Stimulated activated CD4-positive, alpha-beta T cell treated with anti-CD3 and anti-CD28 coated beads, Interleukin-2, amount 100 ng/mL, for 4 hours (primary cell): ENCODE data around the gene NLGN1.

Experiments
- DNase-seq: peaks from one replicate; pipeline ENCODE4 v3.0.0-alpha.2; 2020; ENCODE audit warnings: low read depth

NLGN1 gene

DNA sequence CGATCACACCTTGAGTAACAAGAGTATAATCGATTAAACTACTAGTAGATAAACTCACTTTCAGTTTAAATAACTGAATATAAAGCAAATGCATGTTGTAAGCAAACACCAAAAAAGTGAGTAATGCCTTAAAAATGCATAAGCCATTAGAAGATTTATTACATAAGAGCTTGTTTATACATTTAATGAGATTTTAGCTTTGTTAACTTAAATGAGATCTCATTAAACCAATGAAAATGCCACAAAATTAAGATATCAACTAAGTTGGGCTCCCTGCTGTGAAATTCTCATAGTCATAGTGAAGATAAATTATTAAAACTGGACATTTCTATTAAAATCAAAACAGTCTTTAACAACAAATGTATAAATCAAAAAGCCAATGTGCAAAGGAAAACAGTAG lies 701.2 kb downstream of the NLGN1 start:
- DNase-seq = no peak

DNA sequence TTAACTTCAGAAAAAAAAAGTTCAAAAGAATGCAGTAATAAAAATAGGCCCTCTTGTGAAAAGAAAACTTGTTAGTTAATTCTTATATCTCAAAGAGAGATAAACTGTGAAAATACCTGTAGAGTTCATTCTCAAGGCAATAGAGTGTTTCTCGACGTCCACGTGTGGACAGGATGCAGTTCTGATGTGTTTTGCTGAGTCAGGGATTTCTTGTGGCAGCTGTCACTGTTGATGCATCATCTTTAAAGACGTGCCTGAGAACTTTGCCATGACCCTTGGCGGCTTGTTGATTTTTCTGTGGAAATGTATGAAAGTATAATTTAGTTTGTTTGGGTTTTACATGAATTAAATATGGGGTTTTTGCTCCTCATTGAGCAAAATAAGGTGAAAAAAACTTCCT lies 702.2 kb downstream of the NLGN1 start:
- DNase-seq = no peak

- no peak for DNase-seq
Measured at GRCh38 chr3:174100744-174101143, 703.2 kb downstream of the NLGN1 start.

GRCh38 chr3:174101244-174101643 lies 703.7 kb downstream of the NLGN1 start:
- no peak for DNase-seq

GRCh38 chr3:174102274-174102673 lies 704.7 kb downstream of the NLGN1 start:
- no peak for DNase-seq

- DNase-seq = no peak
Measured at GRCh38 chr3:174102866-174103265, 705.3 kb downstream of the NLGN1 start.

- no peak for DNase-seq
Measured at GRCh38 chr3:174110761-174111160, 713.2 kb downstream of the NLGN1 start.

DNA sequence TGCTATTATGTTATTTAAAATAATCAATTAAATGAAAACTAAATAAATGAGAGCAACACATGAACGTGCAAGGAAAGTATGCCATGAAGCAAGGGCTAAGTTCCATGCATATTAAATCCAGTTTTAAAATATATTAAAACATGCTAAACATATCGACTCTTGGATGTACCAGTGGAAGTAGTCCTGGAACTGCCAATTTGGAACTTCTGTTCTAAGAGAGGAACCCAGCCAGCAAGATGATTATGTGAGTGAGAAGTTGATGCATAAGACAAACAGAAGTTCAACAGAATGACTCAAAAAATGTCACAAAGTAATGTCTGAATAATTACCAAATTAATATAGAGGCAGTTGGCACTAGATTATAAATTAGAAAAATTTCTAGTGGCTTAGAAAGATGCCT lies 714.2 kb downstream of the NLGN1 start:
- no peak for DNase-seq

- no peak for DNase-seq
Measured at GRCh38 chr3:174116421-174116820, 718.9 kb downstream of the NLGN1 start.

GRCh38 chr3:174120997-174121396 lies 723.5 kb downstream of the NLGN1 start:
- DNase-seq = no peak

DNA sequence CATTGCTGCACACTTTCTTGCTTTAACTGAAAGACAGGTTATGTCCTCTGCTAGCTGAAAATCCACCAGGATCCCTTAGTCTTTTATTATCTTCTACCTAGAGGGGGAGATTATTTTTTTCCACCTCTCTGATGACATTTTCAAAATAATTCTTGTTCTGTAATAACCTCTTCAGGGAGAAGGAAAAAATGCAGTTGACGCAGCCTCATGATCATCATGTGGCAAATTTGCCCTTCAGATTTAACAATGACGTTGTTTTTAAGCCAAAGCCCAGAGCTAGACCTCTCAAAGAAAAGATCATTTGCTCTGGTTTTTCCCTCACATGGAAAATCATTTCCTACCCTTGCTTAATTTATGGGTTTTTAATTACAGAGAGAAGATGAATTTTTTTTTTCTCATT lies 724.9 kb downstream of the NLGN1 start:
- no peak for DNase-seq

GRCh38 chr3:174125267-174125824 lies 727.8 kb downstream of the NLGN1 start:
- DNase-seq = no peak

- no peak for DNase-seq
Measured at GRCh38 chr3:174126990-174127758, 729.6 kb downstream of the NLGN1 start.

- DNase-seq = no peak
Measured at GRCh38 chr3:174132006-174132405, 734.5 kb downstream of the NLGN1 start.

DNA sequence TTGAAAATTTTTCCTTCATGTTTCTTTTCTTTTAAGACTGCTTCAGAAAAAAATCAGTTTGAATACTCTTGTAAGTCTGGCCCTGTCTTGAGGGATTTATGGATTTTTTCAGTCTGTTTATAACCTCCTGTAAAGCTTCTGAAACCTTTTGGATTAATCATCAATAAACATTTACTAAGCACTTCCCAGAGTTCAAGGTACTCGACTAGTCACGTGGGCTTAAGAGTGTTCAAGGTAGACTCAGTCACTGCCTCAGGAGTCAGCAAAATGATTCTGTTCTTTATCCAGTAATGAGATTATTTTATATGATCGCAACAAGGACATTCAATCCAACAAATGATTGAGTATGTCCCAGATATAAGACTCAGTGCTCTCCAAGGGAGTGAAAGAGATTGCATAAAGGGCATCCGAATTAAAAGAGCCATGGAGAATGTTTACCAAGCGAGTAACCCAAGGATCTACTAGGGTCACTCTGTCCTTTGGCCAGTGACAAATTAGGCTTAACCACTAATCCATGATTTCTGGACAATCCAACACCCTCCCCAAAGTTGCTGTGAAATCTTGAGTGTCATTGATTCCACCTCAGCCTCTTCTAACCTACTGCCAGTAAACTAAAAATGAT lies 735.0 kb downstream of the NLGN1 start:
- DNase-seq = no peak

GRCh38 chr3:174146008-174146407 lies 748.5 kb downstream of the NLGN1 start:
- DNase-seq = no peak

DNA sequence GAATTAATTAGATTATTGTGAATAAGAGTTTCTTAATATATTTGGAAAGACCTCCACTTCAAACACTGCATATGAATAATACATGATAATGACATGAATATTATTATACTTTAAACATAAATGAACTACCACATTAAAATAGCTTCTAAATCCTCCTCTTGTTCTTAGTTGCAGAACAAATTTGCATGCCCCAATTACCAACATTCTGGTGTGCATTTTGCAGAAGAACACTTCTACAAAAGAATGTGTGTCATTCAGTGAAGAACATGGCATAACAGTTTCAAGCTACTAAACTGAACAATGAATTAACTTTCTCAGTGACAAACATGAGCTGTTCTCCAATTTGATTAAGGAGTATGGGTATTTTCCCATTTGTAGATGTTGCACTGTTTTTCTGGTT lies 750.3 kb downstream of the NLGN1 start:
- DNase-seq = no peak

GRCh38 chr3:174153871-174154270 lies 756.3 kb downstream of the NLGN1 start:
- no peak for DNase-seq

- no peak for DNase-seq
Measured at GRCh38 chr3:174156200-174156599, 758.7 kb downstream of the NLGN1 start.

DNA sequence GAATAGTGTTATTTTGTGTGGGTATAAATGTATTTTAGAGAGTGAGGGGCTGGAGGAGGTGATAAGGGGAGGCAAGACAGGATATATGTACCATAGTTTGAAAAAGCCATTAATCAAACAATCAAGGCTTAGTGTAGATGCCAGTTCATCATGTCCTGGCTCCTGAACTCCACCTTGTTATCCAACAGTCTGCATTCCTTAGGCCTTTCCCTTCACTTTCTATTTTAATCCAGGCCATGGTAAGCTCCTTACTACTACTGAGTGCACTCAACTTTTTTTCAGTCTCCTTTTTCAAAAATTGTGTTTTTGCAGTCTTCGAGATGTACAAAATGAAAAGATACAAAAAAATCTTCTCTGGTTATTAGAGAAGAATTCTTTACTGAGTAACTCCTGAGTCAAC lies 761.1 kb downstream of the NLGN1 start:
- no peak for DNase-seq

- DNase-seq = no peak
Measured at GRCh38 chr3:174159604-174160003, 762.1 kb downstream of the NLGN1 start.

DNA sequence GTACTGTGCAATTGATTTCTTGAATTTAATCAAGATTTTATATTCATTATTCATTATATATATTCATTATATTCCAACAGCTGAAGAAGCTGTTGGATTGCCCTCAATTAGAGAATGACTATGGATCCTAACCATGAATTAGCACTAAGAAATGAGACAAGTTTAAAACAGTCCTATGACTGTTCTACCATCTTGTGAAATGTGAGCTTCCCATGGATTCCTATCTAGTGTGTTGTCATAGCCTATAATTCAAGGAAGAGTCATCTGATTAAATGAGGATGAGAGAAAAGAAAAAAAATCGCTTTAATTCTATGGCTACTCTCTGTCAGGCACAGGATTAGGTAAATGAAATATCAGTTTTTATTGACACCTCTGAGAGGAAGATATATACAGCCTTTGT lies 765.0 kb downstream of the NLGN1 start:
- DNase-seq = no peak

- DNase-seq = no peak
Measured at GRCh38 chr3:174168026-174168425, 770.5 kb downstream of the NLGN1 start.
